Mucosa of stomach (tissue), 1 donor: ENCODE results near the gene CRYBG3.

ENCODE experiments used
- H3K27me3 ChIP-seq: one replicate; pipeline ENCODE4 v1.7.0; 2013; ENCODE audit warnings: mild to moderate bottlenecking, low read length; ENCODE audit not compliant: control insufficient read depth, insufficient read depth
- H3K36me3 ChIP-seq: one replicate; pipeline ENCODE4 v1.7.0; 2013; ENCODE audit warnings: low read length; ENCODE audit not compliant: control insufficient read depth, insufficient read depth
- H3K4me1 ChIP-seq: one replicate; pipeline ENCODE4 v1.7.0; 2013; ENCODE audit warnings: mild to moderate bottlenecking, low read length; ENCODE audit not compliant: control insufficient read depth, insufficient read depth
- H3K4me3 ChIP-seq: one replicate; pipeline ENCODE4 v1.7.0; 2013; ENCODE audit warnings: low read length
- H3K9ac ChIP-seq: one replicate; pipeline ENCODE4 v1.7.0; 2013; ENCODE audit warnings: mild to moderate bottlenecking, low read length, moderate library complexity
- H3K9me3 ChIP-seq: one replicate; pipeline ENCODE4 v1.7.0; 2013; ENCODE audit warnings: mild to moderate bottlenecking, low read length, moderate library complexity; ENCODE audit not compliant: control insufficient read depth
- donor health status: Pancreatic carcinoma.

Gene CRYBG3

DNA sequence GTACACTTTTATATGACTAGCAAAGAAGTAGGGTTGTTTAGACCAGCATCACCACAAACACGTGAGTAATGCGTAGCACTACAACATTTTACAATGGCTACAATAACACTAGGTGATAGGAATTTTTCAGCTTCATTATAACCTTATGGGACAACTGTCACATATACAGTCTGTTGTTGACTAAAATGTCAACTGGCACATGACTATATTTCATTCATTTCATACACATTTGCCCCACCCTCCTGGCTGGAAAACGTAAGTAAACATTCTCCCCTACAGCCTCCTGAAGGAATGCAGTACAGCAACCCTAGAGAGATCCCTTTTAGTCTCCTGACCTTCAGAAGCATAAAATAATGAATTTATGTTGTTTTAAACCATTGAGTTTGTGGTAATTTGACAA is 134.2 kb downstream of the CRYBG3 start:
- Histone ChIP-seq H3K9me3 (no peaks in the 10 kb centered on the region), H3K4me1 (peaks cover 3% of the 10 kb centered on the region), H3K36me3 (no peaks in the 10 kb centered on the region), H3K4me3 (no peak overlapping the region), H3K27me3 (no peaks in the 10 kb centered on the region), H3K9ac (no peak overlapping the region)

DNA sequence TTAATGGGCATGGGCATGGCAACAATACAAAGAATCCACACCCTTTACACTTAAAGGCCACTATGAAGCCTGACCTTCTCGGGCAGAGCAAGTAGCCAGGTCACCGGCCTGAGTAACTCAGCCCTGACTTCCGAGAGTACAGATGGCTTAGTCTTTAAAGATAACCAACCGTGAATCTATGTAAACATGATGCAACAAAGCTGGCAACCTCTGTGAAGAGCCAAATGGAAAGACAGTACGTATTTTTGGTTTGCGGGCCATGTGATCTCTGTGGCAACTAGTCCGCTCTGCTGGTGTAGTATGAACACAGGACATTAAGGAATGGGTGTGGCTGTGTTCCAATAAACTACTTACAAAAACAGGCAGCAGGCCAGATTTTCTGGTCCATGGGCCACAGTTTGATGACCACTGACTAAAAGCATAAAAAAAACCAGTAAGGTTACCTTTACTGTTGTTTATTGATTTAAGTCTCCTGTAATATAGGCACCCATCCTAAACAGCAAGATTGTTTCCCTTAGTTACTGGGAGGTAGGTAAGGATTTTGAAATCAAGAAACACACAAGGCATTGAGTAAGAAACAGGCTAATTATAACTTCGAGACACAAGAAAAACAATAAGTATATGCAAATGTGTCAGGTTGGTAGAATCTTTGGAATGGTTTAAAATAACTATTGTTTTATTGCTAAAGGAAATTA is 136.0 kb downstream of the CRYBG3 start:
- H3K36me3 ChIP-seq, result no peaks in the 10 kb centered on the region
- peaks cover 3% of the 10 kb centered on the region for H3K4me1 ChIP-seq
- H3K9me3 ChIP-seq, result no peaks in the 10 kb centered on the region
- H3K4me3 ChIP-seq, result no peak overlapping the region
- H3K27me3 ChIP-seq, result no peaks in the 10 kb centered on the region
- H3K9ac ChIP-seq, result no peak overlapping the region

DNA sequence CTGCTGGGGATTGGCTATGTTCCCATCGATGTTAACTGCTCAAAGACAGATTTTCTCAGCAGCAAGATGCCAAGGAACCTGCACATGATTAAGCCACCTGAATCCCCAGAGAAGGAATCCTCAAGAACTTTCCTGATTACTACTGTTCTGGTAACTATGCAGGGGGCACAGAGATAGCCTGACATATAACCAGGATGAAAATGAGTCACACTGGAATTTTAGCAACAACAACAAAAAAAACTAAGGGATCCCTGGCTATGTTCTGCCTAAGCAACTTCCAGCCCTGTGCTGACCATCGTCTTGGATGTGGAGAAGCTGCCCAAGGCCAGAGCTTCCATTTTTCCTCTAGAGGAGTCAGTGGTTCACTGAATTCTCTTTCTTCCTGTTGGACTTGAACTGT is 136.6 kb downstream of the CRYBG3 start:
- H3K9ac ChIP-seq, result no peak overlapping the region
- H3K4me3 ChIP-seq, result no peak overlapping the region
- no peaks in the 10 kb centered on the region for H3K9me3 ChIP-seq
- no peaks in the 10 kb centered on the region for H3K36me3 ChIP-seq
- peaks cover 3% of the 10 kb centered on the region for H3K4me1 ChIP-seq
- no peaks in the 10 kb centered on the region for H3K27me3 ChIP-seq

DNA sequence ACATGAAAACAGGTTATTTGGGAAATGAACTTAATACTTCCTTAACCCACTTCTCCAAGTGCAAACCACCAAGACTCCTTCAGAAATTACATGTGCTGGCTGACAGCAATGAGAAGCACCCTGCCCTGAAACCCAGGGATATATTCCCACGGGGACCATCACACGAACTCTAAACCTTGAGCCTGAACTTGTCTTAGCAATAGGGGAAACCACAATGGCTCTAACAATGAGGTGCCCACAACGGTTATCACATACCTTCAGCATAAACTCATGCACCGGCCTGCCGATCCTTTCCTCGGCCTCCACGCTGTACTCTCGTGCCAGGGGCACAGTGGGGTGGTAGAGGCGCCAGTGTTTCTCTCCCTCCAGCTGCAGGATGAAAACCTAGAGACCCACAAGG is 137.0 kb downstream of the CRYBG3 start:
- no peak overlapping the region for H3K4me3 ChIP-seq
- no peak overlapping the region for H3K9ac ChIP-seq
- no peaks in the 10 kb centered on the region for H3K36me3 ChIP-seq
- H3K9me3 ChIP-seq, result no peaks in the 10 kb centered on the region
- peaks cover 7% of the 10 kb centered on the region for H3K4me1 ChIP-seq
- no peaks in the 10 kb centered on the region for H3K27me3 ChIP-seq

DNA sequence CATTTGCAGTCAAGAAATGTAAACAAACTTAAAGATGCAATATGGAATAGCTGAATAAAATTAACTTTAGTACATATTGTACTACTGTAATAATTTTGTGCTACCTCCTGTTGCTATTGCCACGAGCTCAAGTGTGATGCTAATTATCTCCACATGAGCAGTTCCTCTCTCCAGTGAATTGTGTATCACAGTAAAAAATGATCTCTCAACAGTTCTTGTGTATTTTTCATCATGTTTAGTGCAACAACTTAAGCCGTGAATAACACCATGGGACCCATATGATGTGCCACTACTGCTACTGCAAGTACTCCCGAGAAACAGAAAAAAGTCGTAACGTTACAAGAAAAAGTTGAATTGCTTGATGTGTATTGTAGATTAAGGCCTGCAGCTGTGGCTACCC is 138.1 kb downstream of the CRYBG3 start:
- no peak overlapping the region for H3K4me3 ChIP-seq
- H3K9me3 ChIP-seq, result no peaks in the 10 kb centered on the region
- H3K4me1 ChIP-seq, result peaks cover 10% of the 10 kb centered on the region
- no peaks in the 10 kb centered on the region for H3K36me3 ChIP-seq
- H3K9ac ChIP-seq, result no peak overlapping the region
- H3K27me3 ChIP-seq, result no peaks in the 10 kb centered on the region

DNA sequence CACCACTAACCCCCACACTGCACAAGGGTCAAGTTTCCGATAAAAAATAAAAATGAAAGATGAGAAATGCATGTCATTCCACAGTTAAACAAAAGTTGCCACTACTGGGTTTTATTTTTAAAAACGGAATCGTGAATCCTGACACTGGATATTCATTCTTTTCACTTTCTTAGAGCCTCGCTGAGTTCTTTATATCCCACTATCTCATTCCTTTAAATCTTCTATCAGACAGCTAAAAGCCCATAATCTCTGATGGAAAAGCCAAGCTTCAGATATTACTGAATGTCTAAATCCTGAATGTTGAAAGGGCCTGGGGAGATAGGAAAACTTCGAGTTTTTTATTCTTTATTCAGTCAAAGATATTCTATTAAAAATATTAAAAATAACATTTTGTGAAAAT is 138.7 kb downstream of the CRYBG3 start:
- Histone ChIP-seq H3K9me3 (no peaks in the 10 kb centered on the region), H3K36me3 (no peaks in the 10 kb centered on the region), H3K4me1 (peaks cover 10% of the 10 kb centered on the region), H3K4me3 (no peak overlapping the region), H3K9ac (no peak overlapping the region), H3K27me3 (no peaks in the 10 kb centered on the region)

- Histone ChIP-seq H3K4me1 (peaks cover 10% of the 10 kb centered on the region), H3K27me3 (no peaks in the 10 kb centered on the region), H3K9ac (no peak overlapping the region), H3K36me3 (no peaks in the 10 kb centered on the region), H3K9me3 (no peaks in the 10 kb centered on the region), H3K4me3 (no peak overlapping the region)
These were observed 139.4 kb downstream of the CRYBG3 start for GRCh38 chr3:97960993-97961766.

- H3K4me1 ChIP-seq, result peaks cover 10% of the 10 kb centered on the region
- no peak overlapping the region for H3K4me3 ChIP-seq
- H3K9me3 ChIP-seq, result no peaks in the 10 kb centered on the region
- H3K9ac ChIP-seq, result no peak overlapping the region
- no peaks in the 10 kb centered on the region for H3K36me3 ChIP-seq
- no peaks in the 10 kb centered on the region for H3K27me3 ChIP-seq
These were observed 146.2 kb downstream of the CRYBG3 start for GRCh38 chr3:97967966-97968365.

GRCh38 chr3:97968376-97968775 is 146.6 kb downstream of the CRYBG3 start:
- Histone ChIP-seq H3K36me3 (no peaks in the 10 kb centered on the region), H3K27me3 (no peaks in the 10 kb centered on the region), H3K9me3 (no peaks in the 10 kb centered on the region), H3K9ac (no peak overlapping the region), H3K4me3 (no peak overlapping the region), H3K4me1 (peaks cover 11% of the 10 kb centered on the region)

DNA sequence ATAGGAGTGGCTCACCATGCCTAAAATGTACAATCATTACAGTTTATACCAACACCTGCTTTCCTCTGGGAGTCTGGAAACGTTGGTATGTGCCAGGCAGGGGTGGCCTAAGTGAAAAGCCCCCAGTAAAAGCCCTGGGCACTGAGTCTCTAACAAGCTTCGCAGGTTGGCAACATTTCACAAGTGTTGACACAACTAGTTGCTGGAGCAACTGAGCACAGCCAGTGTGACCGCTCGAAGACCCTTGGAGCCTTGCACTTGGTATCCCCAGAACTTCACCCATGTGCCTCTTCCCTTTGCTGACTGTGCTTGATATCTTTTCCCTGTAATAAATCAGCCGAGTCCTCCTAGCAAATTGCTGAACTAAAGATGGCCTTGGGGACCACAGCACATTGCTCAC is 147.7 kb downstream of the CRYBG3 start:
- peaks cover 4% of the 10 kb centered on the region for H3K4me1 ChIP-seq
- H3K4me3 ChIP-seq, result no peak overlapping the region
- no peaks in the 10 kb centered on the region for H3K36me3 ChIP-seq
- no peak overlapping the region for H3K9ac ChIP-seq
- H3K27me3 ChIP-seq, result no peaks in the 10 kb centered on the region
- H3K9me3 ChIP-seq, result no peaks in the 10 kb centered on the region

GRCh38 chr3:97970156-97970555 is 148.3 kb downstream of the CRYBG3 start:
- no peak overlapping the region for H3K4me3 ChIP-seq
- no peak overlapping the region for H3K9ac ChIP-seq
- H3K27me3 ChIP-seq, result no peaks in the 10 kb centered on the region
- H3K9me3 ChIP-seq, result no peaks in the 10 kb centered on the region
- no peaks in the 10 kb centered on the region for H3K36me3 ChIP-seq
- peaks cover 4% of the 10 kb centered on the region for H3K4me1 ChIP-seq

DNA sequence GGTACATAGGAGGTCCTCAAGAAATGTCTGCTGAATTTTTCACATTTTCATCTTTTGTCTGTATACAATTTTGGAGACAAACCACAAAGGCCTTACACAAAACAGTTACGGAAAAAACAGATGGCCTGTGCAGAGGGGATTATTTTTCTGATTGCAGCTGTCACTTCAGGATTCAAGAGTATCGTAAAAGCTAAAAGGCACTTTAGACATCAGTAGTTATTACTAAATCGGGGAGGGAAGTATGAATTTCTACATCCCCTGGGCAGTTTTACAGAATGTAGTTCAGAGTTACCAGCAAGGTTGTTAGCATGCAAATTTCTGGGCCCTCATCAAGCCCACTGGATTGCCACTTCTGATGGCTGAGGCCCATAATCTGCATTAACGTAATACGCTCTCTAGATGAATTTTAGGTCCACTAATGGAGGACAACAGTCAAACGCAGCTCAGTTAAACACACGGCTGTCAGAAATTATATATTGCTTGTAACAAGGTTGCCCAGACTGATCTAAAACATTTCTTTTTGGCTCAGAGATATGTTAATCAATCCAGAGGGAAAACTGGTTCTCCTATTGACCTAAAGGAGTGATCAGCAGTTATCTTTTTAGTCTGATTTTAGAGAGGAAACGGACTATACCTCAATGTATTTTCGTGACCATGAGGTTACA is 149.3 kb downstream of the CRYBG3 start:
- Histone ChIP-seq H3K36me3 (no peaks in the 10 kb centered on the region), H3K27me3 (no peaks in the 10 kb centered on the region), H3K4me1 (peaks cover 4% of the 10 kb centered on the region), H3K9ac (peak overlapping the region; percentile 53), H3K4me3 (no peak overlapping the region), H3K9me3 (no peaks in the 10 kb centered on the region)
